NCI-H69 (cell line): ENCODE measurements around the gene LRRC19.
A peak's percentile ranks its signal among the peaks of the same experiment; 100 is the strongest.

Source experiments
- DNase-seq: peaks from one replicate; lab custom pipeline; 2025; lab: John Stamatoyannopoulos, UW

Gene LRRC19

GRCh38 chr9:26955921-26956859, 49.3 kb downstream of the LRRC19 start, which contains the start of gene IFT74:
IFT74 (plus strand) TSS chr9:26956412; CDS start chr9:26961968, 5,556 bp downstream.
- peak; percentile 100 for DNase-seq

- peak; percentile 67 for DNase-seq
These were observed 50.1 kb downstream of the LRRC19 start for GRCh38 chr9:26955222-26955903.

GRCh38 chr9:26954050-26954508, 51.4 kb downstream of the LRRC19 start:
- no peak for DNase-seq

- no peak for DNase-seq
These were observed 53.7 kb downstream of the LRRC19 start for GRCh38 chr9:26951794-26952193.

- no peak for DNase-seq
These were observed 55.0 kb downstream of the LRRC19 start for GRCh38 chr9:26950521-26950920.

GRCh38 chr9:26949637-26950069, 55.8 kb downstream of the LRRC19 start:
- no peak for DNase-seq

GRCh38 chr9:26947736-26948135, 57.7 kb downstream of the LRRC19 start:
- DNase-seq = peak; percentile 69

- peak; percentile 98 for DNase-seq
These were observed 58.4 kb downstream of the LRRC19 start, which contains the start of gene PLAA for GRCh38 chr9:26946753-26947727. PLAA (minus strand) TSS chr9:26947242; CDS start chr9:26947045, 197 bp downstream.

GRCh38 chr9:26945591-26945990, 59.9 kb downstream of the LRRC19 start:
- peak; percentile 39 for DNase-seq
